IPS-NIHi7 (cell line): ENCODE results near the gene C14orf93.

Experiments used
- DNase-seq: peaks from one replicate; pipeline ENCODE4 v3.0.0; 2012; ENCODE audit warnings: mixed read lengths; ENCODE audit errors: extremely low spot score

The C14orf93 gene

DNA sequence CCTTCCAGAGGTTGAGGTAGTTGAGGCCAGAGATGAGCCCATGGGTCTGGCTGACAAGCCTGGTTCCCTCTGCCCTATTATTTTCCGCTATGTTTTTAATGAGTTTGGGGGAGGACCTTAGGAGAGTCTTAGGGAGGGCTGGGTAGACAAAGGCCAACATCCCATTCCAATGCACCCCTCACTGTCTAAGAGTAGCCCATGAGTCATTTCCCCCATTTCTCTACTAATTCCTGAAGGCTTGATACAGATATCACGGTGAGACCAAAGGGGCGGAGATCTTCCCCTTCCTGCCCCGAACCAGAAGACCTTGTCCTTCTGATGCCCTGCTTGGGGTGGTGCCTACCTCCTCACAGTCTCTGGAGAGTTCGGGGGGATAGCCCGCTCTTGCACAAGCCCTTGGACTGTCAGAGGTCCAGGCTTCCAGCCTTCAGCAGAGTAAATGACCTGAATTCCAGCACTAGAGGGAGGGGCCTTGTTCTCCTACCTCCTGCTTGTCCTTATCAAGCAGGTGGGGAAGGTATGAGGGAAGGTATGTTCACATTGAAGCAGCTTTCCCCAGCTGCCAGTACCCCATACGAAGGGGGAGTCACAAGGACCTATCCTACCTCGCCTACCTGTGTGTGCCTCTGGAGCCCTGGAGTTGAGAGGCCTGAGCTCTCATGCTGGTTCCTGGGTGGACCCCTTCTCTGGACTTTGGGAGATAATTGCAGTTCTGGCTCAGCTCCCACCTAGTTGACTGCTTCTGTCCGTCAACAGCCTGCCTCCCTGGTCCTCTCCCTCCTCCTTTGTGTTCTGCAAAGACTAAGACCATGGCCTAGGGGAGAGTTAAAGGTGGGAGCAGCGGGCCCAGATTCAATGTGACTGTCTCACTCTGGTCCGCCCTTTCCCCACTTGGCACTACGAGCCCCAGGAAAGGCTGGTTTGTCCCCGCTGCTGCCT lies 35.7 kb upstream of the C14orf93 start:
- no peak for DNase-seq

GRCh38 chr14:23044840-23045239 lies 34.9 kb upstream of the C14orf93 start:
- no peak for DNase-seq

- DNase-seq: no peak
These were observed 33.8 kb upstream of the C14orf93 start for GRCh38 chr14:23043754-23044153.

DNA sequence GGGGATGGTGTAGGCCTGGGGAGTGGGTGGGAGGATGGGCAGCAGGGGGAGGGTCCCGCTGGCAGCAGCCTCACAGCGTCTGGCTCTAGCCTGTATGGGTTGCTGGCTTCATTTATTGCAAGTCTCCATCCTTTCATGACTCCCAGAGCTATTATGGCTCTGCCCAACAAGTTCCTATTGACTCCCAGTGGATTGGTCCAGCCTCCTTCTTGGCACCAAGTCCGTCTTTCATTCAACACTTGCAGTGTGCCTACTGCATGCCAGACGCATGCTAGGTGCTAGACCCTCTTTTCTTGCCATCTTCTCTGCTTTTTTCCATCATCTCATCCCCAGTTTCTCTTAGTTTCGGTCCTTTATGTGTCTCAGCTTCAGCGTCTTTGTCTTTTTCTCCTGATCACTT lies 33.2 kb upstream of the C14orf93 start:
- no peak for DNase-seq

DNA sequence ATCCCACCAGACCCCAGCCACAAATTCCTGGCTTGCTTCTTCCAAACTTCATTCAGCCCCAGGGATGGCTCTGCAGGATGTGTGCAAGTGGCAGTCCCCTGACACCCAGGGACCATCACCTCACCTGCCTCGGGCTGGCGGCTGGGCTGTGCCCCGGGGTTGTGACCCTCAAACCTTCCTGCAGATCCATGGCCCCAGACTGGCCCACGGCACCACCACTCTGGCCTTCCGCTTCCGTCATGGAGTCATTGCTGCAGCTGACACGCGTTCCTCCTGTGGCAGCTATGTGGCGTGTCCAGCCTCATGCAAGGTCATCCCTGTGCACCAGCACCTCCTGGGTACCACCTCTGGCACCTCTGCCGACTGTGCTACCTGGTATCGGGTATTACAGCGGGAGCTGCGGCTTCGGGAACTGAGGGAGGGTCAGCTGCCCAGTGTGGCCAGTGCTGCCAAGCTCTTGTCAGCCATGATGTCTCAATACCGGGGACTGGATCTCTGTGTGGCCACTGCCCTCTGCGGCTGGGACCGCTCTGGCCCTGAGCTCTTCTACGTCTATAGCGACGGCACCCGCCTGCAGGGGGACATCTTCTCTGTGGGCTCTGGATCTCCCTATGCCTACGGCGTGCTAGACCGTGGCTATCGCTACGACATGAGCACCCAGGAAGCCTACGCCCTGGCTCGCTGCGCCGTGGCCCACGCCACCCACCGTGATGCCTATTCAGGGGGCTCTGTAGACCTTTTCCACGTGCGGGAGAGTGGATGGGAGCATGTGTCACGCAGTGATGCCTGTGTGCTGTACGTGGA lies 32.4 kb upstream of the C14orf93 start, which contains the start of gene PSMB11:
PSMB11 (plus strand) TSS at position 51 of the 804 bp plus-strand sequence; CDS start at position 65, 14 bp downstream.
- no peak for DNase-seq

GRCh38 chr14:23041729-23042128 lies 31.8 kb upstream of the C14orf93 start:
- no peak for DNase-seq

DNA sequence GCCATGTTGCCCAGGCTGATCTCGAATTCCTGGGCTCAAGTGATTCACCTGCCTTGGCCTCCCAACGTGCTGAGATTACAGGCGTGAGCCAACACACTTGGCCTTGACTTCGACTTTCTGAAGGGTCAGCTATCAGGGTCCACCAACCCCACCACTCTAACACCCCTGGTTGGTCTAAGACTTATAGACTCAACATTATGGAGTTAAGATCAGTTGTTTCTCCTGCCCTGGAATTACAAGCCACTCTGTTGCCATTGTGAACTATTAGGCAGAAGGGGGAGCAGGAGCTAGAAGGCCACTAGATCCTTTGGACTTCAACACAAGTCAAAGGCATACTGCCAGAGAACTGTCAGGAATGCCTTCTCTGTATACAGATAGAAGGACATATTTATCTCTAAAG lies 30.2 kb upstream of the C14orf93 start:
- DNase-seq: no peak

GRCh38 chr14:23035303-23036144 lies 25.6 kb upstream of the C14orf93 start:
- DNase-seq: no peak

GRCh38 chr14:23034498-23035302 lies 24.8 kb upstream of the C14orf93 start, which contains the start of gene PSMB5:
TSS of gene PSMB5 (minus strand) at chr14:23034900. CDS start at chr14:23034881, 19 bp downstream.
- DNase-seq: peak; percentile 92

- no peak for DNase-seq
These were observed 24.0 kb upstream of the C14orf93 start for GRCh38 chr14:23033801-23034497.

- no peak for DNase-seq
These were observed 23.3 kb upstream of the C14orf93 start for GRCh38 chr14:23033251-23033727.

GRCh38 chr14:23030936-23031335 lies 21.0 kb upstream of the C14orf93 start:
- no peak for DNase-seq

GRCh38 chr14:23028799-23029198 lies 18.9 kb upstream of the C14orf93 start:
- DNase-seq: no peak

DNA sequence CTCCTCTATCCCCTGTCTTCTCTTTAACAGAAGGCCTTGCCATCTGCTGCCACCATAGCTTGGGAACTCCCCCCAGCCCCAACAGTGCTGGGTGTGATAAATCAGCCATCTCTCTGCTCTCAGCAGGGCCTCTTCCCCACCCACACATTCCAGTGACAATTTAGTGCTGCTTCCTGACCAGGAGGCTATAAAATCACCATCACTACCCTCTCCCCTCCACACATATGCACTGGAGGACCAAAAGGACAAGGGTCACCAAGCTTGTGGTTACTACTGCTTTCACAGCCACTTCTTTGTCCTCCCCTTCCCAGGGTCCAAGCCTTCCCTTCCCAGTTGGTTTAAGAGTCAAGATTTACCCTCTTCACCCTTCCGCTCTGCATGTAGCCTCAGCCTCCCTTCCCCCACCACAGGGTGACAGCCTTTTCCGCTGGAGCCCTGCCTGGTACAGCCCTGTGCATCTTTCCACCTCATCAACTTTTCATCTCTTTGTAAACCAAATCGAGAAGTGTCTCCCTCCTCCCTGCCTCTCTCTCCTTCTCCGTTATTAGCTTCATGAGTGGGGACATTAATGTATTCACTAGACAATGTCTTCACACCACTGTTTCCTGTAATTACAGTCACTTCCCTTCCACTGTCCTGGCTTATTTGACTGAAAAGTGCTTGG lies 15.3 kb upstream of the C14orf93 start:
- DNase-seq: no peak

DNA sequence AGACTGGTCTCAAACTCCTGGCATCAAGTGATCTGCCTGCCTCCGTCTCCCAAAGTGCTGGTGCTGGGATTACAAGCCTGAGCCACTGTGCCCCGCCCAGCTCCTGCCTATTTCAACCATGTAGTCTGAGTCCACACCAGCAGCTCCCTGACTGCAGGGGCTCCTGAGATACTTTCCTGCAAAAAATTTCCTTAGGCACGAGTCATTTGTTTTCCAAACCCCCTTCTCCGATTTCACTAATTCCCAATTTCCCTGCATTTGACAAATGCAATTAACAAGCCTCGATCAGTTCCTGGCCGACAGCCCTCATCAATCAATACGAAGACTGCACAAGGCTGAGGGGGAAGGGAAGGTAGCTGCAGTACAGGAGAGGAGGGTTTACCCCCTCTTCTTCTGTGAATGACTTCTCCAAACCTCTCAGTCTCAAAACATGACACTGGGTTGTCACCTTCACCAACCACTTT lies 14.7 kb upstream of the C14orf93 start:
- DNase-seq: no peak

DNA sequence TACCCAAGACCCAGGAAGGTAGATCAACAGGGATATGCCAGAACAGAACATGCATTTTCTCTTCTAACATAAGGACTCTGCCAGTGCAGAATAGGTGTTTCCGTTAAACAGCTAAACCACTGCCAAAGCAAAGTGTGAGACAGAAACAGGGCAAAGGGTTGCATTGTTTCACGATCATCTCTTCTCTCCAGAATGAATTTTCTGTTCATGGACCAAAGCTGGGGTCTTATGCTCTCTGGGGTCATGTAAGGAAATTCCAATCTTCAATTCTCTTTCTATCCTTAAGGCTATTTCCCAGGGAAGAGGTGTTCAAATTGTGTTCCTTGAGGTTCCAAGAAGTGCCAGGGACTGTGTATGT lies 13.8 kb upstream of the C14orf93 start:
- no peak for DNase-seq

GRCh38 chr14:23023022-23023794 lies 13.3 kb upstream of the C14orf93 start:
- no peak for DNase-seq

- no peak for DNase-seq
These were observed 12.0 kb upstream of the C14orf93 start for GRCh38 chr14:23021889-23022442.
